ENCODE data around the gene DIP2A.

DNA sequence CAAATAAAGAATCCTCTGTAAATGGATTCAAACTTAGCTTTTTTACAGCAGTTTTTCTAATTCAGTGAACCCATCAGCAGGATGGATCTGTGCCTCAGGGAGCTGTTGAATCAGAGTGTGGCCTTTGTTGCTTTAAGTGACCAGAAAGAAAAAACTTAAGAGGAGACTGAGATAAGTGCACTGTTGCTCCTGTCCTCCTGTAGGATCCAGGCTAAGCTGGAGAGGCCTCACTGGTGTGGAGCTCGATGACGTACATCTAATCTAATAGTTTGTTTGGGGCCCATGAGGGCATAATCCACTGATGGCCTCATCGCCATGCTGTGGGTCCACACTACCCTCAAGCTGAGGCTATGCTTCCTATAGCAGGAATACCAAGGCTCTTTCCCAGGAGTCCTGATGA lies 10.6 kb downstream of the DIP2A start:
- TF ChIP-seq EZH2 (IDR thresholded peaks at IDR 0.05; ENCODE audit: borderline replicate concordance, low read depth, low read length, severe bottlenecking): no peak
- TF ChIP-seq, protein P1, sequence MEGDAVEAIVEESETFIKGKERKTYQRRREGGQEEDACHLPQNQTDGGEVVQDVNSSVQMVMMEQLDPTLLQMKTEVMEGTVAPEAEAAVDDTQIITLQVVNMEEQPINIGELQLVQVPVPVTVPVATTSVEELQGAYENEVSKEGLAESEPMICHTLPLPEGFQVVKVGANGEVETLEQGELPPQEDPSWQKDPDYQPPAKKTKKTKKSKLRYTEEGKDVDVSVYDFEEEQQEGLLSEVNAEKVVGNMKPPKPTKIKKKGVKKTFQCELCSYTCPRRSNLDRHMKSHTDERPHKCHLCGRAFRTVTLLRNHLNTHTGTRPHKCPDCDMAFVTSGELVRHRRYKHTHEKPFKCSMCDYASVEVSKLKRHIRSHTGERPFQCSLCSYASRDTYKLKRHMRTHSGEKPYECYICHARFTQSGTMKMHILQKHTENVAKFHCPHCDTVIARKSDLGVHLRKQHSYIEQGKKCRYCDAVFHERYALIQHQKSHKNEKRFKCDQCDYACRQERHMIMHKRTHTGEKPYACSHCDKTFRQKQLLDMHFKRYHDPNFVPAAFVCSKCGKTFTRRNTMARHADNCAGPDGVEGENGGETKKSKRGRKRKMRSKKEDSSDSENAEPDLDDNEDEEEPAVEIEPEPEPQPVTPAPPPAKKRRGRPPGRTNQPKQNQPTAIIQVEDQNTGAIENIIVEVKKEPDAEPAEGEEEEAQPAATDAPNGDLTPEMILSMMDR (IDR thresholded peaks at IDR 0.05; ENCODE audit: borderline replicate concordance, extremely low read depth, low read length, poor library complexity, severe bottlenecking): no peak

All from DND-41 (cell line).